Stimulated activated CD8-positive, alpha-beta memory T cell treated with anti-CD3 and anti-CD28 coated beads, Interleukin-2, amount 100 ng/mL, for 48 hours (primary cell): Measurements from ENCODE around the gene MUSK.
"Not testable (repeated sequence)": the region's sequence is repeated elsewhere in the genome, so short reads cannot be mapped to it uniquely, and the experiment has no call there.

Source experiments
- DNase-seq, 2 donors: peaks; one replicate each; pipeline ENCODE4 v3.0.0-alpha.2; 2020; ENCODE audit warnings: low read depth in 2 of 2

The MUSK gene

DNA sequence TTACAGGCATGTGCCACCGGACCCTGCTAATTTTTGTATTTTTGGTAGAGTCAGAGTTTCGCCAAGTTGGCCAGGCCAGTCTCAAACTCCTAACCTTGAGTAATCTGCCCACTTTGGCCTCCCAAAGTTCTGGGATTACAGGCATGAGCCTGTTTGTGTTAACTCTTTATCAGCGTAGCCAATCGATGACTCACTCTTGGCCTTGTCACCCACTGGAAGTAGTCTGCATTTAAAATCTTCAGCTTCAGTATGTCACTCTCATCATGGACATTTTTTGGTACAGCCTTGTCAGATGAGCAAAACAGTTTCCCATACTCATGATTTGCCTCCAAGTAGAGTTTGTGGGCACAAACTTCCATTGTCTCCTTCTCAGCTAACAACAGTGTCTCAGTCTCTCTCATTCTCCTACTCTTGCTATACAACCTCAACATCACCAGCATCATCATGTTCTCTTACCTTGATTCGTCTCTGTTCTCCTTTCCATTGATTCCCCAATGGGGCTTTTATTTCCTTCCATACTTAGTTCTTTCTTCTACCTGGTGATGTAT, 22.5 kb downstream of the MUSK start:
- no peak for DNase-seq

DNA sequence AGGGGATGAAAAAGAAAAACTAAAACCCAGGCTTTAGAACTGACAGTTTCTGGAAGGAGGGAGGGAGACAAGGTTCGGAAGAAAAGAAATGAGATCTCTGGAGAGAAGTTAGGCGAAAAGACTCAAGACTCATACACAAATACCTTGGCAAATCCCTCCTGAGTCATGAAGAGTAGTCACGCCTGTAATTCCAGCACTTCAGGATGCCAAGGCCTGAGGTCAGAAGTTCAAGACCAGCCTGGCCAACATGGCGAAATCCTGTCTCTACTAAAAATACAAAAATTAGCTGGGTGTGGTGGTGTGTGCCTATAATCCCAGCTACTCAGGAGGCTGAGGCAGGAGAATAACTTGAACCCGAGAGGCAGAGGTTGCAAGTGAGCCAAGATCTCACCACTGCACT, 27.3 kb downstream of the MUSK start:
- not testable (repeated sequence) for DNase-seq

DNA sequence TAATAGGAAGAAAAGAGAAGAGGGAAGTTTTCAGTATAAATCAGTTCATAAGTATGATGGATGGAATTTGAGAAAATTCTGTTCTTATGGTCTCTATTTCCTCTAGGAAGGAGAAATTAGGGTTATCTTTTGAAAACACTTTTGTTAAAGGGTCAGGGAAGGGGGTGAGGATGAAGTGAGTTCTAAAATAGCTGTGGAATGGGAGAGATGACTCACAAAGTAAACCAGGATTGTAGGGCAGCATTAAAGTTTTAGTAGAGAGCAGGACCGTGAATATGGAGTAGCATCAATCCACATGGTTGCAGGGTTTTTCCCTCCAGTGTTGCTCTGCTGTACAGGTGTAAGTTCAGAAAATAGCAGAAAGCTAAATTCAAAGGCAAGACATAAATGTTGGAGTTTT, 32.4 kb downstream of the MUSK start:
- no peak for DNase-seq

DNA sequence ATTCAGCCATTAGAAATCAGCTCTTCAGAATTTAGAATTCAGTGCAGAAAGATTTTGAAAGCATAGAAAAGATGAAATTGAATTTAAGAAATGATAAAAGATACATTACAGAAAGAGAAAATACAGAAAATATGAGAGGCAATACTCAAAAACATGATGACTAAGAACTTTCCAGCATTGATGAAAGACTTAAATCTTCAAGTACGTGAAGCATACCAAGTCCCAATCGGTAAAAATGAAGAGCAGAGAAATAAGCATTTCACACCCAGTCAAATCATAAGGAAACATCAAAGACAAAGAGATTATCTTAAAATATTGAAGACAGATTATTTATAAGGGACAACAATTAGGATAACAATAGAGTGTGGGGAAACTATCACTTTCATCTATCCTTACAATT, 35.1 kb downstream of the MUSK start:
- DNase-seq, result no peak

DNA sequence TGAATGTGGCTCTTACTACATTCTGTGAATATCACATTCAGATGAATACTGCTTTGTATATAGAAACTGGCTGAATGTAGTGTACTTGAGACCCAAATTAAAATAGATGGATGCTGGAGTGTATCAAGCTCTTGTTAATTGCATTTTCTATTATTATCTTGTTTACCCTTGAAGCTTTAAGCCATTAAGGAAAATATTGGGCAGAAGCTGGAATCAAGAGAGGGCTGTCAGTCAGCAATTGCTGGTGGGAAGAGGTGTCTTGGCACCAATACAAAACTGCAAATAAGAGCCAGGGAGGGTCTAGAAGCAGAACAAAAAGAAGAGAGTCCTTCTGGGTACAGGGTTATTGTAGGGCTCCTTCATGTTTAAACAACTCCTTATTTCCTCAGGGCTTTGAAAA, 38.8 kb downstream of the MUSK start:
- DNase-seq, result no peak

DNA sequence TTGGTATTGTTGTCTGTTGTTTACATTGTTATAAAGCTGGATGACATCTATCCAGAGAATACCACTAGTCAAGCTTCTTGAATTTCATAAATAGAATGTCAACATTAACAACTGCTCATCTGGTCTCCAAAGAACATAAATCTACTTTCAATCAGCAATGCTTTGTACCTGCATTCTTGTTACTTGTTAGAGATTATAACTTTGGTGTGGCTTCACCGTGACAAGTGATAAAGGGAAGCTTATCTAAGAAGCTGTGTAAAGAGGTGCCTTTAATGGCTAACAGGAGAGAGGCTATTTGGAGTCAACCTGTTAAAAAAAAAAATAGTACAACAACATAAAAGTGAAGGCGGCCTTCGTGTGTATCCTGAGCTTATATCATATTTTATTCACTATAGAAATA, 41.8 kb downstream of the MUSK start:
- DNase-seq, result no peak

DNA sequence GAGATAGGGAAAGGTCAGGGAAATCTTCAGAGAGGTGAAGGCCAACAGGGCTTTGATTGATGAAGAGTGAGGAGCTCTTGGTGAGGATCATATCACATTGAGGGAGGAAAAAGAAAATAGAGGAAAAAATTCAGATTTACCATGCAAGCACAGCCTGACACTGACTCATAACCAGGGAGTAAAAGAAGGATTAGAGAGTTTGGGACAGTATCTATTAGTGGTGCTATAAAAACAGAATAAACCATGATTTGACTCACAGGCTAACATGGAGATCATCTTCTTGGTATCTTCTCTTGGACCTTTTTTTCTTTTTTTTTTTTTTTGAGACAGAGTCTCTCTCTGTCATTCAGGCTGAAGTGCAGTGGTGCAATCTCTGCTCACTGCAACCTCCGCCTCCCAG, 44.4 kb downstream of the MUSK start:
- no peak for DNase-seq

DNA sequence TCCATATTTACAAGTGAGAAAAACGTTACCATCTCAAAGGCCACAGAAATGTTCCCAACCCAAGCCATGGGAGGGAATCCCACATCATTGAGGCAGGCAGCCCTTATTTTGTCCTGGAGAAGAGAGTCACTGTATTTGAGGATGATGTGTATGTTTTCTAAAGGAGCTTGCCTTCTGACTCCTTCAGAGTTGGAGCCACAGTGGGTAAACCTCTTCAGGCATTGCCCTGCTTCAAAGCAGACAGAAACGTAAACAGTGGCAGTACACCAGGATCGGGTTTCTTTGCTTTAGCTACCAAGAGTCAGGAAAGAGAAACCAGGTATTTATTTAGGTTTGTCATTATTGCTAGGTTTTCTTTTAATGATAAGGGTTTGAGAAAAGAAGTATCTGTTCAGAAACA, 45.7 kb downstream of the MUSK start:
- DNase-seq, result no peak

DNA sequence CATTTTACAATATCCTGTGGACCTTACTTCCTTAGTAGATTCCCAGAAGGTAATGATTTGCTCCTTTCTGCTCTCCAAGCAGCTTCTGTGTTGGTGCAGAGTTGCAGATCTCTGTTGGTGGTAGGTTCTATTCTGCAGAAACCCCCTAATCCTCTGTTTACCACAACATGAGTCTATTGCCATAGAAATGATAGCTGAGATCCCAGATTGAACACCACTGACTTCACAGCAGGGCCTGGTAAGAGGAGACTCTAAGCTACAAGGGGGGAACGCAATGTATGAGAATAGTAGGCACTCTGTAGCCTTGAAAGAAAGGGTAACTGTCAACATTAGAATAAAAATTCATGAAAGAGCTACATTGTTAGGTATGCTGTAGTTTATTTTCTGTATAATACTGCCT, 59.5 kb downstream of the MUSK start:
- no peak for DNase-seq

DNA sequence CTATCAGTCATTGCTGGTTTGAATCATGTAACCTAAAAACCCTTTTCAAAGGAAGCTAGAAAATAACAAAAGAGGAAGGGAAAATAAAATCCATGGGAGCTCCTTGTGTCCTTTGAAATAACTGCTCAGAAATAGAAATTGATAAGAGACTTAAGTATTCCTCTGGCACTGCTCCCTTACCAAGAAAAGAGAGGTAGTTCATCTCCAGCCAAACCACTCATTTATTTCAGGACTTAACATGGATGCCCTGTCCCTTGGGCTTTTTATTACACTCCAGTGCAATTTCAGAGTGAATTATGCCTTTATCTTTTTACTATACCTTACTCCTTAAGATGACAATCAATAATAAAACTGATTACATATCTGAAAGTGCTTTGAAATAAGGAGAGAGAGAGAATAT, 61.0 kb downstream of the MUSK start:
- DNase-seq, result no peak

DNA sequence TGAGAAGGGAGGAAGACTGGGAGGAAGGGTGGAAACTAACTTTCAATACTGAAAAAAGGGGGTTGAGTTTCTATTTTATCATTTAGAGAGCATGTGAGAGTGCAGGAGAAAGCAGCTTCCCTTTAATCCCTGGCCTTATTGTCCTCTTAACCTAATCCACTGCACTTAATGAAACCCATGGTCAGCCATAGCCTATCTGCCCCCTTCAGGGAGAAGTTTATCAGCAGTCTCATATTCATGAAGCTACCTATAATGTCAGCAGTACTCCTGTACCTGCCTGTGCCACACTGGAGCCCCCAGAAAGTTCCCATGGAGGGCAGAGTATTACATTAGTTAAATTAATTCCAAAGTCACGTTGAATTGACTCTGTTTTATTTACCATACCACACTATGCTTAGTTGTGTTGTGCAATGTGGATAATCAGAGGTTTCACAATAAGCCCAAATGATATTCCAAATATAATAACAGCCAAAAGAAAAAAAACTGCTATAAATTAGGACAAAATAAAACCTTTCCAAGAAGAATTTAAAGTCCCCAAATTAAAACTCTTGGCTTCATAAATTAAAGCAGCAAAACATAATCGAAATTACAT, 62.9 kb downstream of the MUSK start:
- no peak for DNase-seq

DNA sequence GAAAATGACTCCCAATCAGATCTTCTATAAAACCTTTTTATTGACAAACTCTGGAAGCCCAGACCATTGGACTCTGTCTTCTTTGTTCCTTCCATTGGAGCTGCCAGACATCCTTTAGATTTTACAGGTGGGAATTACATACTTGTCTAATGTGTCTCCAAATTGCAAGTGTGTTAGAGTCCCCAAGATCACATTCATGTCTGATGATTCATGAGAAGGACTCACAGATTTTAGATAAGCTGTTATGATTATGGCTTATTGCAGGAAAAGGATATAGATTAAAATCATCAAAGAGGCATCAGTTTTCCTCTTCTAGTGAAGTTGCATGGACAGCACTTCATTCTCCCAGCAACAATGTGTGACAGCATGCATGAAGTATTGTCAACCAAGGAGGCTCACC, 70.4 kb downstream of the MUSK start:
- DNase-seq, result no peak

DNA sequence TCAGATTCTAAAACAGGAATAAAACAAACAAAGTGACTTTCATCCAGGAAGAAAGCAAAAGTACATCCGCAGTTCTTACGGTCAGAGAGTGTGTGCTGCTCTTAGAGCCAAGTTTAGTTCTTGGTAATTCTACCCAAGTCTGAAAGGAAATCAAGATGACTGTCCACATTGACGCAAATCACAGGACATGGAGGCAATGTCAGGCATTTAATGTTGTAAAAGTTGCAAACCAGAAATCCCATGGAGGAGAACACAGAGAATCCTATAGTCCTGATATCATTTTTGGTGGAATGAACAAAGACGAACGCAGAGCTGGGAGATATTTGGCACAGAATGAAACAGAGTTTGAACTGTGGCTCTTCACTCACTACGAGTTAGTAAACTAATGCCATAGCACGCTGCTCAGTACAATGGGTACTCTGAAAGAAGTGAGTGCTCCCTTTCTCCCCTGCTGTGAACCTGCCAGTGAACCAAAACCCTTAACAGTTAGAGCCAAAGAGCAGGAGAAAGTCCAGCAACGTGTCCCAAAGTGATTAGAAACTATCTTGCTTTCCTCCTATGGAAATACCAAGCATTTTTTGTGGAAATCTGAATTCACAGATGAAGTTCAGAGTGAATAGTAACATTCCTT, 74.3 kb downstream of the MUSK start:
- DNase-seq, result no peak

DNA sequence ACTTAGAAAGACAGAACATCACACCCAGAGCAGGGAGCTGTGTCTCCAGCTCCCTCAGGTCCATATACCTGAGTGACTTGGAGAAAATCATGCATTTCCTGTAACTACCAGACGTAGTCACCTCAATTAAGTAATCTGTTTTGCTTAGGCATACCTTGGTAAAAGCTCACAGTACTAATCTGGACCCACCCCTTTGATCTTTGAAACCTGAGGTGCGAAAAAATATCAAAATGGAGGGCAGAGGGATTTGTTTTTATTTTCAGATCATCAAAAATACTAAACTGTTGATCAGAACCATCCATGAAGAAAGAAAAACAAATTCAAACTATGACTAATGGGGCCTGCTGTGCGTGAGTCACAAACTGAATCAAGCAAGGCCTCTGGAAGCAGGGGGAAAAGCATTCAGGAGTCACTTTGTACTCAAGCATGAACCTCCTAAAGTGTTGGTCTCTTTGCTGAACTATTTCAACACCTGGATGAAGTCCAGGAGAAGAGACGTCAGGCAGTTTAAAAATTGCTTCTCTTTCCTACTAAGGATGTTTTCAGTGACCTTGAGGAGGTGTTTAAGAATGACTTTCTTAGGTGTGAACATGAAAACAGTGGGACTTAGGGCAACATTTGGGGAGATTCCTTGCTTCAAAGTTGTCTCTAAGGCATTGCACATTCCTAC, 76.3 kb downstream of the MUSK start:
- no peak for DNase-seq

DNA sequence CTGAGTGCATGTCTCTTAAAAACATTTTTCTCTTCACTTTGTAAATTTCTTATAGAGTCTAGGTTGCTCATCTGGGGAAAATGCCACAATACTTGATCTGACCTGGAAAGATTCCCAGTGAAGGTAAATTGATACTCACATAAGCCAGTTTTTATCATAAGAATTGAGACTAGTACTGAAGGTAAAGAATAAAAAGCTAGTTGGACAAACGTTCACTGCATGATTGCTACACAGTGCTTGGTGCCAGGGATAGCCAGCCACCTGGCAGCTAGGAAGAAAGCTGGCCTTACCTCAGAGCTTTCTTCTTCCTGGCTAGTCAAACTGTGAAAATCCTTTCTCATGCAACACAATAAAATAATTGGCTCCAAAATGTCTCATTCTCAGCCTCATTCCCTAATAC, 77.1 kb downstream of the MUSK start:
- no peak for DNase-seq

DNA sequence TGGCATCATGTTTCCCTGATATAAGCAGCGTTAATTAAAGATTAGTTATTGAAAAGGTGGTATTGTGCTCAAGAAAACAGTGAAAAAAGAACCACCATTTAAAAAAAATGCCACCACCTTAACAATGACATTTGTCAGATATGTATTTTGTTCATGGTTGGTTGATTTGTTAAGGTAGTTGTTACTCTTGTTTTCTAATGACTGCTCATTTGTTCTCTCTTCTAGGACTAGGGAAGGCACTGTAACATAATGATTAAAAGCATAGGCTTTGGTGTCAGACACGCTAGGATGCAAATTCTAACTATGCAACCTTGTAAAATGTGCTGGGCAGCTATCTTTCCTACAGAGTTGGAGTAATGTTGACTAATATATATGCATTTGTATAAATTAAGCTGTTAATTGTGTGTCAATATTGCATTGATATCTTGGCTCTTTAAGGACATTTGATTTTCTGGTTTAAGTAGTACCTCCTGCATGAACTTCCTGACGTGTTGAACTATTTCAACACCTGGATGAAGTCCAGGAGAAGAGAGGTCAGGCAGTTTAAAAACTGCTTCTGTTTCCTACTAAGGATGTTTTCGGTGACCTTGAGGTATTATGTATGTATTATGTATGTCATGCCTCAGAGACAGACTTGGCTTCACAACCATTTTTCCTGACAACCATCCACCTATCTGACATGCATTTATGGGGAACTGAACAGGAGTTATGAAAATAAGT, 77.8 kb downstream of the MUSK start:
- DNase-seq, result no peak

DNA sequence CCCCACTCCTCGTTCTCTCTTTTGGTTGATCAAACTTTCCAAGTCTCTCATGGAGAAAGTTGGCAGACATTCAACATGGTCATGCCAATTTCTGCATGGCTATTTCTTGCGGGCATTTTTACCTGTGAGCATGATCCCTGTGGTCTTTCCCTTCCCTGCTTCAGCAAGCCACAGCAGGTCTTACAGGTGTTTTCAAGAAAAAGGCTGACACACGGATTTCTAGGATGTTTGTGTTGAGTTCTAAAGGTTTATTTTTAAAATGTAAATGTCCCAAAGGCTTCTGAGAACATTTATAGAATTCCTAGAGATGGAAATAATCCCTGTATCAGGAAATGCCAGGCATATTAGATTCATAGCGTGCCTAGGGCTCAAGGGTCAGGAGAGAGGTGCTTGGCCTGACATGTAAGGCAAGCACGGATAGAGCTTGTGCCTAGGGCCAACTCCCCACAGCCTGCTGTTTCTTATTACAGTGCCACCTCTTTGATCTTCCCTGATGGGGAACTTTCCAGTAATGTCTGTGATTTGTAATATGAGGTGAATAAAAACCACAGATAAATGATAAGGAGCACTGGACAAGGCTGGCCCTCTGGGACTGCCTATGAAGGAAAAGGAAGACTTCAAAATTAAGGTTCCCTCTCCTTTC, 79.8 kb downstream of the MUSK start:
- no peak for DNase-seq

DNA sequence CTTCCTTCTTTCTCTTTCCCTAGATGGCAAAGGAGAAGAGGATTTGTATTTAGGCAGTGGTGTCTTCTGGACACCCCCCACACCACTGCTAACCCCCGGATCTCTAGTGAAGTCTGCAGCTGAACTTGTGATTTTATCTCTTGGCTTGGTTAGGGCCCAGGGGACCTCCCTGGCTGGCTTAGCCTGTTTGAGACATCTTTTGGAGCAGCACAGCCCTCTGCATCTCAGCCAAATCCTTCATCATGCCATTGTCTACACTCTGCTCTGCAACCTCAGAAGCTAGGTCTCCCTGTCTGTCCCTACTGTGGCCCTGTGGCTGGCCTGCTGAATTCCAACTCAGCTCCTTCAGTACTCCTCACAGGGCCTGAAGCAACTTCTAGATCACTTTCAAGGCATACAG, 81.7 kb downstream of the MUSK start:
- DNase-seq, result no peak

DNA sequence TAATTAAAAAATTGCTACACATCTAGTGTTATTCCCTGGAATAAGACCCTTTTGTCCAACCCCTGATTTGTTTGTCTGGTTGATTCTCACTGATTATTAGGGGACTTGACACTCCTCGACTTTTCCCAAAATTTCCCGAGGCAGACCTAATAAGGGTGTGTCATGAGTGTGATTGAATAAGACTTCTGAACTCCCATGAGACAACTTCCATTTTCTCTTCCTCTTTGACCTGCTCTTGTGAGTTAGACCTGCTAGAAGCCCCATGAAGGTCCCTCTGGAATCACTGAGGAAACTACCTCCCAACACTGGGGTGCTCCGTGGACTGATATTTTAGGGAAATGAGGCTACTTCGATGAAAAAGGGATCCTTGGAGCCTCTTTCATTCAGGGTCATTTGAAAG, 83.4 kb downstream of the MUSK start:
- DNase-seq, result no peak

DNA sequence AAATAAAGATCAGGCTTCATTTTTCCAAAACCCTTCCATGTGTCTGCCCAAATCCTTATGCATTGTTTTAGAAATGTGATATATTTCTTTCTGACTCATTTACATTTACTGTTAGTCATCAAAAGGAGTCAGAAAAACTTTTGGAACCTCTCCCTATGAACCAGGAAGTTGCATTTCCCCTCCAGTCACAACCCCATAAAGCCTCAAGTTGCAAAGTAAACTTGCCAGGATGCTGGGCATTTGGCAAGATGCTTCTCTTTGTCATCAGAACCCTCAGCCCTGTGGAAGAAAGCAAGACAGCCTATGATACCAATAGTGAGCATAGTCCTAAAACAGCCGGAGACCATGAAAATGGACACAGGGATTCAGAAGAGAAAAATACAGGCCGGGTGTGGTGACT, 84.2 kb downstream of the MUSK start:
- DNase-seq, result no peak

DNA sequence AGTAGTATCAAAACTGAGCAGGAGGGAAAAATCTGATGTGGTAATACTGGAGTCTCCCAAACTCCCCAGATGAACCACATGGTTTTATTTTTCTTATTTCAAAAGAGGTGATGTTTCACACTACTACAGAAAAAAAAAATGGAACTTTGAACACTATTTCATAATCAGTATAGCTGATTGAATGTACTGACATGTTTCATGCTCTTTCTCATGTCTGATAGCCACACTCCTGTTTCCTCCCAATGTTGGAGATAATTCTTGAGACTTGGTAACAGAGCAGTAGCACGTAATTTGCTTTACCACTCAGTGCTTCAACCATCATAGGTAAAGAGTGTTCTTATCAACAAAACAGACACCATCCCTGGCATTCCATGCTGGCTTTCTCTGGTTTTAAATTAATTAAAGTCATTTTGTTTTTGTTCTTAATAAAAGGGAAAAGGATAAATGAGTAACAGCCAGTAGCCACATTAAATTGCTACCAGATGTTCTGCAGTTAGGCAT, 85.2 kb downstream of the MUSK start:
- no peak for DNase-seq

DNA sequence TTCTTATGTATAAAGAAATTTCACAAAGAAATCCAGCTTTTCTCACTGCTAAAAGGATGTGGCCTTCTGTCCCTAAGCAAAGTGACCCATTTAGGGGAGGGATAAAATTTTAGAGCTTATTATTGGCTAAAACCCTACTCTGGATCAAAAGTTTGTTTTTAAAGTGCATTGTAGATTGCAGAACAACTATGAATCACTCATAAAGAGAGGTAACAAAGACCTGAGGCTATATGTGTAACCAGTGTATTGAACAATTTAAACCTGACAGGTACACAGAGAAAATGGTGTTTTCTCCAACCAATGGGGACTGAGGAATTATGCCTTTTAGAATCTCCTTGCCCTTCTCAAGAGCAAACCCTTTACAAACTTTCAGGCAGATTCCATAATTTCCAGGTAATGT, 86.6 kb downstream of the MUSK start:
- no peak for DNase-seq
